K562 (cell line): ENCODE measurements around the gene SYT7. TPM values are rescaled to one million over a fixed set of nuclear protein-coding genes. Genes with fewer than 3 reads are reported as not detected.

ENCODE experiments used
- ATAC-seq: fragments of 200-7000 bp; cut with Tn5 transposase; 3 replicates; pipeline ENCODE4 v1.9.1; 2020; ENCODE audit warnings: moderate library complexity
- BruUV-seq: library from RNA; stranded (reverse); fragments of 400-500 nt; replicated peaks from 2 replicates; lab custom pipeline; 2021; lab: Mats Ljungman, UMichigan
- CTCF ChIA-PET: fragments of 300-600 bp; formaldehyde crosslinking; extraction: SDS; loops from one replicate; lab custom pipeline; 2021; ENCODE audit warnings: low intra/inter-chr PET ratio; lab: Yijun Ruan, JAX
- POLR2A ChIA-PET: fragments of 300-600, 350-650 bp; sonication (Branson Sonifier 250); formaldehyde crosslinking; extraction: SDS; loops from one replicate; lab custom pipeline; 2021; ENCODE audit warnings: antibody characterized with exemption, inconsistent platforms; lab: Yijun Ruan, JAX
- DNase-seq, 4 experiments: peaks; one replicate each; pipeline versions ENCODE4 v3.0.0 to v3.0.0-alpha.2; 2011 to 2018; ENCODE audit warnings: low spot score in 3 of 4, mixed read lengths in 3 of 4; ENCODE audit errors: extremely low read depth in 1 of 4
- FAIRE-seq: peaks from 2 replicates; lab custom pipeline; 2011; peaks lifted over from hg19 to GRCh38; lab: Jason Lieb, UNC
- H2AFZ ChIP-seq: 2 replicates; pipeline ENCODE4 v1.6.0; 2011; ENCODE audit warnings: low read depth, low read length, control low read depth, inconsistent platforms
- H3K27ac ChIP-seq: fragments of 200-600 bp; 3 replicates; pipeline ENCODE4 v1.8.0; 2011; ENCODE audit warnings: low read depth, mild to moderate bottlenecking, control low read depth, inconsistent platforms, low read length, moderate library complexity, mixed read lengths; ENCODE audit errors: extremely low read depth
- H3K27me3 ChIP-seq, 2 experiments: fragments of 300-600 bp in 1 of 2; 2 replicates in 1 of 2; 3 replicates in 1 of 2; pipeline versions ENCODE4 v1.6.0 to v1.8.0; 2011; ENCODE audit warnings: inconsistent platforms in 2 of 2, low read length in 2 of 2, mild to moderate bottlenecking in 1 of 2, mixed read lengths in 1 of 2, moderate library complexity in 1 of 2; ENCODE audit not compliant: control insufficient read depth in 2 of 2, insufficient read depth in 2 of 2
- H3K36me3 ChIP-seq: fragments of 300-600 bp; 3 replicates; pipeline ENCODE4 v1.8.0; 2011; ENCODE audit warnings: mild to moderate bottlenecking, low read length, inconsistent platforms; ENCODE audit not compliant: control insufficient read depth, insufficient read depth
- H3K4me1 ChIP-seq, 2 experiments: fragments of 200-600 bp in 1 of 2; replicated peaks in 1 of 2; 2 replicates in 1 of 2; 3 replicates in 1 of 2; pipeline versions ENCODE4 v1.5.1 to v1.8.0; 2011; ENCODE audit warnings: inconsistent platforms in 2 of 2, low read length in 2 of 2, mild to moderate bottlenecking in 1 of 2, mixed read lengths in 1 of 2, moderate library complexity in 1 of 2; ENCODE audit not compliant: control insufficient read depth in 2 of 2, insufficient read depth in 2 of 2
- H3K4me2 ChIP-seq: 2 replicates; pipeline ENCODE4 v1.6.1; 2011; ENCODE audit warnings: low read length, control low read depth, inconsistent platforms, mixed read lengths; ENCODE audit not compliant: insufficient read depth
- H3K4me3 ChIP-seq: fragments of 200-600 bp; sonication (generic), shearing (Covaris generic); 2 replicates; pipeline ENCODE4 v1.5.1; 2016; ENCODE audit warnings: control low read depth, inconsistent platforms
- H3K79me2 ChIP-seq: fragments of 200-600 bp; 3 replicates; pipeline ENCODE4 v1.8.0; 2011; ENCODE audit warnings: low read length, inconsistent platforms; ENCODE audit not compliant: control insufficient read depth, insufficient read depth
- H3K9ac ChIP-seq, 2 experiments: 2 replicates each; pipeline versions ENCODE4 v1.6.0 to v1.6.1; 2011; ENCODE audit warnings: low read depth in 2 of 2, low read length in 2 of 2, control low read depth in 1 of 2, inconsistent platforms in 1 of 2, mild to moderate bottlenecking in 1 of 2, mixed read lengths in 1 of 2; ENCODE audit not compliant: insufficient read depth in 1 of 2
- H3K9me1 ChIP-seq: one replicate; pipeline ENCODE4 v1.6.0; 2011; ENCODE audit warnings: inconsistent platforms, mild to moderate bottlenecking, low read length, moderate library complexity; ENCODE audit not compliant: control insufficient read depth, insufficient read depth
- H3K9me3 ChIP-seq: replicated peaks from 2 replicates; pipeline ENCODE4 v1.5.1; 2011; ENCODE audit warnings: low read depth, low read length, inconsistent platforms; ENCODE audit not compliant: control insufficient read depth, insufficient read depth
- H4K20me1 ChIP-seq: replicated peaks from 2 replicates; pipeline ENCODE4 v1.6.1; 2011; ENCODE audit warnings: low read length, inconsistent platforms, mixed read lengths; ENCODE audit not compliant: control insufficient read depth, insufficient read depth
- L3MBTL2 ChIP-seq: fragments of 450-650 bp; IDR thresholded peaks from 2 replicates; pipeline ENCODE4 v1.6.1; 2016; ENCODE audit warnings: mild to moderate bottlenecking, moderate library complexity
- POLR2AphosphoS5 ChIP-seq: IDR thresholded peaks from 2 replicates; pipeline ENCODE4 v1.6.1; 2011; ENCODE audit warnings: mild to moderate bottlenecking, low read depth, low read length, moderate library complexity; ENCODE audit not compliant: control insufficient read depth, insufficient read depth
- PRDM10 ChIP-seq: fragments of 450-650 bp; IDR thresholded peaks from 2 replicates; pipeline ENCODE4 v1.6.1; 2018; ENCODE audit not compliant: partially characterized antibody
- ZNF75A ChIP-seq: fragments of 450-650 bp; formaldehyde crosslinking; IDR thresholded peaks from 2 replicates; pipeline ENCODE4 v1.4.0; 2020; ENCODE audit warnings: mild to moderate bottlenecking
- ZSCAN32 ChIP-seq: fragments of 450-650 bp; formaldehyde crosslinking; IDR thresholded peaks from 2 replicates; pipeline ENCODE4 v1.4.0; 2020; ENCODE audit warnings: mild to moderate bottlenecking, moderate library complexity
- WGBS: fragments of 100-300 bp; shearing (Covaris generic); methylation state at CpG from one replicate; pipeline ENCODE4 v1.1.6; 2016; ENCODE audit warnings: low coverage, mixed read lengths; ENCODE audit not compliant: insufficient coverage; ENCODE audit errors: missing lambda C conversion rate; 5-methylcytosine and 5-hydroxymethylcytosine counted together
- in situ Hi-C: fragments of 300-500 bp; cut with MboI; formaldehyde crosslinking; loops from 4 replicates; pipeline ENCODE4 v1.15.0; 2018; ENCODE audit warnings: inconsistent platforms, mixed read lengths
- intact Hi-C: fragments of 100-400 bp; cut with micrococcal nuclease; formaldehyde crosslinking; loops from 2 replicates; pipeline ENCODE4 v1.14.2; 2022
- polyA plus RNA-seq, 8 experiments: library from polyadenylated mRNA; depleted of rRNA in 4 of 8; stranded (reverse) in 5 of 8; unstranded in 3 of 8; fragments of >200 nt; fragmentation: Nextera tagmentation in 2 of 8; fragmentation: Illumina TruSeq in 1 of 8; extraction: Ambion mirVana in 2 of 8; extraction: Trizol in 1 of 8; gene quantifications; 2 replicates each; pipeline versions ENCODE4 v1.2.1 to v1.2.3, GENCODE V29; 2011 to 2014; ENCODE audit warnings: inconsistent platforms in 1 of 8, missing spikeins in 1 of 8
- total RNA-seq, 7 experiments: library from RNA; depleted of rRNA in 6 of 7; stranded (reverse); fragments of >200 nt in 6 of 7; fragmentation: Illumina TruSeq in 2 of 7; extraction: Trizol in 2 of 7; gene quantifications; 2 replicates each; pipeline versions ENCODE4 v1.2.1 to v1.2.3, GENCODE V29; 2011 to 2021; ENCODE audit warnings: low replicate concordance in 1 of 7

SYT7 gene
- total and polyA plus RNA-seq, 9 of the 15 experiments (the other 6 are each of a cell fraction or from before 2014, with no cell fraction given), result 0.01 to 0.51 (median 0.16) TPM; not detected in 1

- 0% methylated on average over 3 of the region's 3 CpGs for WGBS
- Histone ChIP-seq H3K79me2 (no peaks in the 10 kb centered on the region), H3K4me1 (peaks cover 0 to 9% of the 10 kb centered on the region in 2 experiments; a peak in 3 of 5 replicates), H3K36me3 (no peaks in the 10 kb centered on the region), H3K4me3 (no peak overlapping the region), H3K9ac (no peak overlapping the region), H3K4me2 (no peak overlapping the region), H3K27ac (no peak overlapping the region), H2AFZ (no peak overlapping the region)
- ATAC-seq, result no peak
- CTCF ChIA-PET, result no interaction called here
- TF ChIP-seq ZSCAN32 (CRISPR knock-in tag) (no peak), ZNF75A (CRISPR knock-in tag) (no peak), PRDM10 (no peak), POLR2AphosphoS5 (no peak), L3MBTL2 (no peak)
- TF ChIP-seq, all 486 proteins: peak for 0
- peaks cover 17% of the 10 kb centered on the region for H4K20me1 ChIP-seq
- intact Hi-C loops (no loop called here), in situ Hi-C loops (no loop called here)
- H3K27me3 ChIP-seq, result peaks cover 8 to 78% of the 10 kb centered on the region in 2 experiments; a peak in 3 of 5 replicates
- peaks cover 2% of the 10 kb centered on the region for H3K9me1 ChIP-seq
- FAIRE-seq (no peak), DNase-seq (no peak)
- no peaks in the 10 kb centered on the region for H3K9me3 ChIP-seq
- no TSS peak for BruUV-seq
- POLR2A ChIA-PET, result interaction anchor here (0.7 kb wide), 1 partner anchor 26 kb away, joined by 3 read pairs; no protein-coding TSS in a partner anchor
These were observed 26.6 kb upstream of the SYT7 start for GRCh38 chr11:61607426-61607825.
